ENCODE results near the gene ZDHHC1. TPM values are rescaled to one million over a fixed set of nuclear protein-coding genes. Genes with fewer than 3 reads are reported as not detected.

The ZDHHC1 gene
- polyA plus RNA-seq, 1 of the 3 experiments (the other 2 are of a cell fraction) = 15.8 TPM

DNA sequence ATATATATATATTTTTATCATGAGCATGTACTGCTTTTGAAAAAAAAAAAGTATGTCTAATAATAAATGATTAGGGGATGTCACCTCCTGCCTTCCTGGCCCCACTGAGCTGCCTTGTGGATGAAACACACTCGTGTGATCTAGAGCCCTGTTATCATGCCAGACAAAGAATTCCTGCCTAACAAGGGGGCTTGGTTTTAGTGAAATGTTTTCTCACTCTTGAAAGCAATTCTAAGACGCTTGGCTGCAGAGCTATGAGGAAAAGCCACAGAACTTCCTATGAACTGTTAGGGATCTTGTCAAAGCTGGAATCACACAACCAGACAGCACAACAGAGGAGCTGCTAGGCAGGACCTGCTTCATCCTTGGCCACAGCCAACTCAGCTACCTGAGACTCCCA is 4.0 kb downstream of the ZDHHC1 start (continued):
- TF ChIP-seq, protein P1, sequence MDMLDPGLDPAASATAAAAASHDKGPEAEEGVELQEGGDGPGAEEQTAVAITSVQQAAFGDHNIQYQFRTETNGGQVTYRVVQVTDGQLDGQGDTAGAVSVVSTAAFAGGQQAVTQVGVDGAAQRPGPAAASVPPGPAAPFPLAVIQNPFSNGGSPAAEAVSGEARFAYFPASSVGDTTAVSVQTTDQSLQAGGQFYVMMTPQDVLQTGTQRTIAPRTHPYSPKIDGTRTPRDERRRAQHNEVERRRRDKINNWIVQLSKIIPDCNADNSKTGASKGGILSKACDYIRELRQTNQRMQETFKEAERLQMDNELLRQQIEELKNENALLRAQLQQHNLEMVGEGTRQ (IDR thresholded peaks at IDR 0.05; ENCODE audit: borderline replicate concordance, low read depth, low read length) = no peak
- no peak for TF ChIP-seq CHD2 (IDR thresholded peaks at IDR 0.05; ENCODE audit: low read length, partially characterized antibody)

GRCh38 chr16:67411339-67411738 is 4.9 kb downstream of the ZDHHC1 start:
- DNase-seq = no peak
- Histone ChIP-seq H2AFZ (ENCODE audit: low read depth) (no peak overlapping the region), H3K9ac (no peak overlapping the region), H3K9me2 (no peaks in the 10 kb centered on the region), H4K20me1 (ENCODE audit: insufficient read depth) (no peaks in the 10 kb centered on the region), H3K4me1 (ENCODE audit: control insufficient read depth in 1 of 2, insufficient read depth in 2 of 2, low read depth in 1 of 2, low read length in 1 of 2) (peaks cover 14 to 15% of the 10 kb centered on the region in 2 experiments; a peak in 3 of 4 replicates), H3K27me3 (ENCODE audit: insufficient read depth) (no peaks in the 10 kb centered on the region), H3K4me2 (no peak overlapping the region), H3K9me3 (no peaks in the 10 kb centered on the region), H3K36me3 (replicated peaks in 1 of 2; ENCODE audit: control insufficient read depth in 1 of 2, insufficient read depth in 2 of 2, low read length in 1 of 2) (peaks cover 0 to 4% of the 10 kb centered on the region in 2 experiments), H3F3A (replicated peaks; ENCODE audit: insufficient read depth) (peaks cover 15% of the 10 kb centered on the region), H3K79me2 (ENCODE audit: insufficient read depth) (peaks cover 68% of the 10 kb centered on the region), H3K4me3 (ENCODE audit: low read depth in 2 of 2, low read length in 1 of 2) (no peak overlapping the region), H3K27ac (ENCODE audit: low read depth in 2 of 2, low read length in 1 of 2) (no peak overlapping the region)
- TF ChIP-seq FOXM1 (IDR thresholded peaks at IDR 0.05; ENCODE audit: low read depth) (no peak), FOSL2 (IDR thresholded peaks at IDR 0.05; ENCODE audit: borderline replicate concordance, low read depth) (no peak), MXI1 (IDR thresholded peaks at IDR 0.05; ENCODE audit: low read depth, low read length) (no peak), EZH2phosphoT487 (IDR thresholded peaks at IDR 0.05; ENCODE audit: borderline replicate concordance, low read depth) (no peak), JUND (IDR thresholded peaks at IDR 0.05) (no peak), TAF1 (IDR thresholded peaks at IDR 0.05; ENCODE audit: borderline replicate concordance, low read depth, low read length) (no peak)
- 90% methylated on average over 3 of the region's 3 CpGs for WGBS (ENCODE audit: low lambda C conversion rate)
- ChIA-PET CTCF (interaction anchor here (1.2 kb wide), 1 partner anchor 133 kb away, joined by 4 read pairs; the partner anchor contains the start of gene PLEKHG4), POLR2A (no interaction called here)

GRCh38 chr16:67409631-67410030 is 6.6 kb downstream of the ZDHHC1 start:
- Histone ChIP-seq H4K20me1 (ENCODE audit: insufficient read depth) (no peaks in the 10 kb centered on the region), H3K36me3 (replicated peaks in 1 of 2; ENCODE audit: control insufficient read depth in 1 of 2, insufficient read depth in 2 of 2, low read length in 1 of 2) (peaks cover 0 to 11% of the 10 kb centered on the region in 2 experiments), H3F3A (replicated peaks; ENCODE audit: insufficient read depth) (peaks cover 29% of the 10 kb centered on the region), H3K4me2 (no peak overlapping the region), H3K27me3 (ENCODE audit: insufficient read depth) (no peaks in the 10 kb centered on the region), H2AFZ (ENCODE audit: low read depth) (no peak overlapping the region), H3K79me2 (ENCODE audit: insufficient read depth) (peaks cover 54% of the 10 kb centered on the region), H3K9me2 (no peaks in the 10 kb centered on the region), H3K9me3 (no peaks in the 10 kb centered on the region), H3K9ac (no peak overlapping the region), H3K4me3 (ENCODE audit: low read depth in 2 of 2, low read length in 1 of 2) (no peak overlapping the region), H3K4me1 (ENCODE audit: control insufficient read depth in 1 of 2, insufficient read depth in 2 of 2, low read depth in 1 of 2, low read length in 1 of 2) (peaks cover 21 to 30% of the 10 kb centered on the region in 2 experiments; a peak in 3 of 4 replicates), H3K27ac (ENCODE audit: low read depth in 2 of 2, low read length in 1 of 2) (no peak overlapping the region)
- no peak for DNase-seq
- 93% methylated on average over 8 of the region's 9 CpGs for WGBS (ENCODE audit: low lambda C conversion rate)
- POLR2A ChIA-PET = no interaction called here
- CTCF ChIA-PET = interaction anchor here (0.6 to 1.7 kb wide), 2 partner anchors 9 to 16 kb away, joined by 3 read pairs; partner anchors contain the start of gene TPPP3
- TF ChIP-seq ELF1 (IDR thresholded peaks at IDR 0.05) = no peak
- no peak for TF ChIP-seq YY1 (IDR thresholded peaks at IDR 0.05; ENCODE audit: low read depth)
- no peak for TF ChIP-seq NFIC (IDR thresholded peaks at IDR 0.05; ENCODE audit: borderline replicate concordance)
- TF ChIP-seq, protein P2, sequence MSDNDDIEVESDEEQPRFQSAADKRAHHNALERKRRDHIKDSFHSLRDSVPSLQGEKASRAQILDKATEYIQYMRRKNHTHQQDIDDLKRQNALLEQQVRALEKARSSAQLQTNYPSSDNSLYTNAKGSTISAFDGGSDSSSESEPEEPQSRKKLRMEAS (IDR thresholded peaks at IDR 0.05; ENCODE audit: low read depth) = no peak
- no peak for TF ChIP-seq FOXM1 (IDR thresholded peaks at IDR 0.05; ENCODE audit: low read depth)
- TF ChIP-seq MEF2A (IDR thresholded peaks at IDR 0.05; ENCODE audit: borderline replicate concordance, low read depth) = no peak
- no peak for TF ChIP-seq PBX3 (IDR thresholded peaks at IDR 0.05)
- TF ChIP-seq NRF1 (IDR thresholded peaks at IDR 0.05; ENCODE audit: low read depth, low read length) = no peak
- TF ChIP-seq, protein P3, sequence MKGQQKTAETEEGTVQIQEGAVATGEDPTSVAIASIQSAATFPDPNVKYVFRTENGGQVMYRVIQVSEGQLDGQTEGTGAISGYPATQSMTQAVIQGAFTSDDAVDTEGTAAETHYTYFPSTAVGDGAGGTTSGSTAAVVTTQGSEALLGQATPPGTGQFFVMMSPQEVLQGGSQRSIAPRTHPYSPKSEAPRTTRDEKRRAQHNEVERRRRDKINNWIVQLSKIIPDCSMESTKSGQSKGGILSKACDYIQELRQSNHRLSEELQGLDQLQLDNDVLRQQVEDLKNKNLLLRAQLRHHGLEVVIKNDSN (IDR thresholded peaks at IDR 0.05; ENCODE audit: borderline replicate concordance, low read depth) = no peak
- TF ChIP-seq FOSL2 (IDR thresholded peaks at IDR 0.05; ENCODE audit: borderline replicate concordance, low read depth) = no peak
- TF ChIP-seq ZBTB33 (IDR thresholded peaks at IDR 0.05; ENCODE audit: borderline replicate concordance, low read depth) = no peak
